Chondrocyte (in vitro differentiated cells): ENCODE results near the gene NIPSNAP3A. TPM values are rescaled to one million over a fixed set of nuclear protein-coding genes. Genes with fewer than 3 reads are reported as not detected.
A peak's percentile ranks its signal among the peaks of the same experiment; 100 is the strongest.
"Not testable (repeated sequence)": the region's sequence is repeated elsewhere in the genome, so short reads cannot be mapped to it uniquely, and the experiment has no call there.

Source experiments
- DNase-seq: peaks from one replicate; pipeline ENCODE4 v3.0.0; 2021; ENCODE audit warnings: mixed read lengths, low spot score
- H3K27ac Mint-ChIP-seq: one replicate; pipeline ENCODE4 v1.8.0; 2021; ENCODE audit warnings: mild to moderate bottlenecking, moderate library complexity, mixed read lengths; ENCODE audit not compliant: unreplicated experiment
- H3K27me3 Mint-ChIP-seq: 2 replicates; pipeline ENCODE4 v1.8.0; 2021; ENCODE audit warnings: low read depth, mixed read lengths
- H3K36me3 Mint-ChIP-seq: 2 replicates; pipeline ENCODE4 v1.8.0; 2021; ENCODE audit warnings: low read depth, mixed read lengths
- H3K4me1 Mint-ChIP-seq: 2 replicates; pipeline ENCODE4 v1.8.0; 2021; ENCODE audit warnings: low read depth, mild to moderate bottlenecking, mixed read lengths
- H3K4me3 Mint-ChIP-seq: one replicate; pipeline ENCODE4 v1.8.0; 2021; ENCODE audit warnings: mild to moderate bottlenecking, moderate library complexity, mixed read lengths; ENCODE audit not compliant: unreplicated experiment
- H3K9me3 Mint-ChIP-seq: 2 replicates; pipeline ENCODE4 v1.8.0; 2021; ENCODE audit warnings: low read depth, mixed read lengths
- long read RNA-seq: library from polyadenylated mRNA; stranded (forward); transcript quantifications from one replicate; pipeline ENCODE4 v2.0.0, GENCODE V29; 2021
- total RNA-seq: library from RNA; stranded (reverse); gene quantifications from 3 replicates; pipeline ENCODE4 v1.2.1, GENCODE V29; 2021
- TF ChIP-seq, protein P1 (sequence below): fragments of 200-600 bp; sonication (generic); IDR thresholded peaks from 2 replicates; pipeline ENCODE4 v1.5.0; 2021; ENCODE audit warnings: antibody characterized with exemption, mild to moderate bottlenecking, moderate library complexity

Gene NIPSNAP3A
- total RNA-seq = 33.2 to 39.0 TPM (median 33.9 TPM) in 3 replicates
- long read RNA-seq, transcript NIPSNAP3A-201 (6 exons, 1,633 nt) = major isoform, 65 of 73 reads
- long read RNA-seq, partial matches to known transcripts = 7 of 73 reads
- long read RNA-seq, other reads (novel, unspliced or antisense) = 1 of 73 reads

DNA sequence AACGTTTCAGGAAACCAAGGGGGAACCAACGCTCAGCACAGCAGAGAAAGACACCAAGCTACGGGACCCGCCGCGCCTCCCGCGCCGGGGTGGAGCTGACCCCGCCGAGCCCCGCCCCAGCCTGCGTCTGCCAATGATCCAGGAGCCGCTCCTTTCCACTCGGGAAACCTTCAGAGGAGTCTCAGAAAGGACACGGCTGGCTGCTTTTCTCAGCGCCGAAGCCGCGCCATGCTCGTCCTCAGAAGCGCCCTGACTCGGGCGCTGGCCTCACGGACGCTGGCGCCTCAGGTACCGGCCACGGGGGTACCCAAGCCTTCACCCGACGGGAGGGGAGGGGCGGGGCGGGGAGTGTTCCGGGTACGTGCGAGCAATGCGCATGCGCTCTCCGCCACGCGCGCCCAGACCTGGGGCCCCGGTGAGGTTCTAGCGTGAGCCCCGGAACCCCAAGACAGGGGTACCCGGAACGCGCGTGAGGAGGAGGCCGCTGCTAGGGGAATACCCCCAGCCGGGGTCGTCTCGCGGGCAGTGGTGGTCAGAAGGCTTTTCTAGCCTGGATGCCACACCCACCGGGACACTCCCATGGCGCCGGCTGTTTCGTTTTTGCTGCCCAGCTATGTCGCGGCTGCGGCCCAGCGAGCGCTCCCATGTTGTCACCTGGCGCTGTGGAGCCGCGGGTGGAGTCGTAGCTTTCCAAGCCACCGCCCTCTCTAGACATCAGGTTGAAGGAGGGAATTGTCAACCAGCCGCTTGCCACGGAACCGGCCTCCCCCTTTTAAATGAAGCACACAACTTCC lies at the start of gene NIPSNAP3A:
Gene NIPSNAP3A, plus strand, starts transcription at position 119 of the 794 bp plus-strand sequence. Its CDS starts 110 bp downstream, at position 229.
- H3K36me3 Mint-ChIP-seq = peaks cover 4% of the 10 kb centered on the region
- H3K27me3 Mint-ChIP-seq = peaks cover 2% of the 10 kb centered on the region
- H3K9me3 Mint-ChIP-seq = no peaks in the 10 kb centered on the region
- TF ChIP-seq, protein P1, sequence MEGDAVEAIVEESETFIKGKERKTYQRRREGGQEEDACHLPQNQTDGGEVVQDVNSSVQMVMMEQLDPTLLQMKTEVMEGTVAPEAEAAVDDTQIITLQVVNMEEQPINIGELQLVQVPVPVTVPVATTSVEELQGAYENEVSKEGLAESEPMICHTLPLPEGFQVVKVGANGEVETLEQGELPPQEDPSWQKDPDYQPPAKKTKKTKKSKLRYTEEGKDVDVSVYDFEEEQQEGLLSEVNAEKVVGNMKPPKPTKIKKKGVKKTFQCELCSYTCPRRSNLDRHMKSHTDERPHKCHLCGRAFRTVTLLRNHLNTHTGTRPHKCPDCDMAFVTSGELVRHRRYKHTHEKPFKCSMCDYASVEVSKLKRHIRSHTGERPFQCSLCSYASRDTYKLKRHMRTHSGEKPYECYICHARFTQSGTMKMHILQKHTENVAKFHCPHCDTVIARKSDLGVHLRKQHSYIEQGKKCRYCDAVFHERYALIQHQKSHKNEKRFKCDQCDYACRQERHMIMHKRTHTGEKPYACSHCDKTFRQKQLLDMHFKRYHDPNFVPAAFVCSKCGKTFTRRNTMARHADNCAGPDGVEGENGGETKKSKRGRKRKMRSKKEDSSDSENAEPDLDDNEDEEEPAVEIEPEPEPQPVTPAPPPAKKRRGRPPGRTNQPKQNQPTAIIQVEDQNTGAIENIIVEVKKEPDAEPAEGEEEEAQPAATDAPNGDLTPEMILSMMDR = peak; percentile 14
- H3K4me3 Mint-ChIP-seq = peak within 1 kb of the TSS; percentile 96
- peaks cover 19% of the 10 kb centered on the region for H3K4me1 Mint-ChIP-seq
- DNase-seq = peak; percentile 94
- peak within 1 kb of the TSS; percentile 98 for H3K27ac Mint-ChIP-seq

DNA sequence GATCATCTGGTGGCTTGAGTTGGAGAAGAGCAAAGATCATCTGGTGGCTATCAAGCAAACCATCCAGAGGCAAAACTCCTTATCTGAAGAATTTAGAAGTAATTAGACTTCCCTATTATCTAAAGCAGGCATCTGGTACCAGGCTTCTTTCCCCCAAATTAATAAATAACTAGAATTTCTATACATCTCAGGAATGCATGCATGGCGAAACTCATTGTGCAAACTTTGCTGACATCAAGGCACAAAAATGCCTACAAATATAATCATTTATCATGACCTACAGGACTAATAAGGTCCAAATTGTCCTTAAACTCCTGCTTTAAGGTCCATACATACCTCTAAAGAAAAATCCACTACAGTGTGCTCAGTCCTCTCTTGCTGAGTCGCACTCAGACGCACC lies 47.2 kb upstream of the NIPSNAP3A start:
- no peak for DNase-seq
- TF ChIP-seq, protein P1 = no peak
- Mint-ChIP-seq H3K27me3 (peaks cover 25% of the 10 kb centered on the region), H3K9me3 (peaks cover 2% of the 10 kb centered on the region), H3K36me3 (no peaks in the 10 kb centered on the region), H3K27ac (no peak overlapping the region), H3K4me3 (no peak overlapping the region), H3K4me1 (no peaks in the 10 kb centered on the region)

DNA sequence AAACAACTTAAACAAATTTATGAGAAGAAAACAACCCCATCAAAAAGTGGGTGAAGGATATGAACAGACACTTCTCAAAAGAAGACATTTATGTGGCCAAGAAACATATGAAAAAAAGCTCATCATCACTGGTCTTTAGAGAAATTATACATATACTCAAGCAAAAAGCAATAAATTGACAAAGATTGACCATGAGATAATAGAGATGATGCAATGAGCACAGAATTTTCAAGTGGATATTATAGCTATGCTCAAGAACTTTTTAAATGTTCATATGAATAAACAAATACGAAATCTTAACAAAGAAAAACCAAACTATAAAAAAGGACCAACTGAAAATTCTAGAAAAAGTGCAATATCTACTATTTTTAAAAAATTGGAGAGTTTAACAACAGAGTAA lies 38.7 kb upstream of the NIPSNAP3A start:
- Mint-ChIP-seq H3K36me3 (peaks cover 11% of the 10 kb centered on the region), H3K27me3 (peaks cover 13% of the 10 kb centered on the region), H3K9me3 (peaks cover 26% of the 10 kb centered on the region)
- H3K27ac Mint-ChIP-seq, H3K4me3 Mint-ChIP-seq, DNase-seq, H3K4me1 Mint-ChIP-seq: not testable (repeated sequence)

DNA sequence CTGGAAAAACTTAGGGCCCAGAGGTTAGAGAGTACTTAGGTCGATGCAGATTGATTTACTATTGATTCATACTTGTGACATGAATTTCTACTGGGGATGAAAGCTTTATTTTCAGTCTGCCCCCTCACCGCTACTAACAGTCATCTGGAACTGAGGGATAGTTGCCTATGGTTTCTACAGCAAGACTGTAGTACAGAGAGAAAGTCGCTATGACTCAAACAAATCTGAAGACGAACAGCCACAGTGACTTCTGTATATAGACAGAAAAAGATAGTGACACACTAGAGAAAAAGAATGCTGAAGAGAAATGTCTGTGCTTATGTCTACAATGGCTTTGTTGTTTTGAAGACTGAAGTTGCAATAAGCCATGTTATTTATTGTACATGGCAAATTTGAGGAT lies 35.9 kb upstream of the NIPSNAP3A start:
- Mint-ChIP-seq H3K36me3 (peaks cover 4% of the 10 kb centered on the region), H3K4me3 (no peak overlapping the region), H3K4me1 (no peaks in the 10 kb centered on the region), H3K27ac (no peak overlapping the region), H3K9me3 (peaks cover 17% of the 10 kb centered on the region), H3K27me3 (peaks cover 22% of the 10 kb centered on the region)
- no peak for DNase-seq
- TF ChIP-seq, protein P1 = no peak

DNA sequence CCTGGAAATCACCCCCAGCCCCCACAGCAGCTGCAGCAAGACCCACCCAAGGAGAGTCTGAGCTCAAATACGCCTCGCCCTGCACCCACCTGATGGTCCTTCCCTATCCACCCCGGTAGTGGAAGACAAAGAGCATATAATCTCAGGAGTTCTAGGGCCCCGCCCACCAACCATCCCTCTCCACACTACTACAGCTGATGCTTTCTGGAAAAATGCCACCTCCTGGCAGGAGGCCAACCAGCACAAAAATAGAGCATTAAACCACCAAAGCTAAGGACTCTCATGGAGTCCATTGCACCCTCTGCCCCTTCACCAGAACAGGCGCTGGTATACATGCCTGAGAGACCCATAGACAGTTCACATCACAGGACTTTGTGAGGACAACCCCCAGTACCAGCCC lies 22.5 kb upstream of the NIPSNAP3A start:
- Mint-ChIP-seq H3K36me3 (peaks cover 3% of the 10 kb centered on the region), H3K4me3 (no peak overlapping the region), H3K9me3 (peaks cover 3% of the 10 kb centered on the region), H3K27me3 (peaks cover 39% of the 10 kb centered on the region), H3K4me1 (no peaks in the 10 kb centered on the region), H3K27ac (no peak overlapping the region)
- DNase-seq = no peak
- TF ChIP-seq, protein P1 = no peak
